Islet precursor cell (in vitro differentiated cells): Measurements from ENCODE around the gene GET4.
"Not testable (repeated sequence)": the region's sequence is repeated elsewhere in the genome, so short reads cannot be mapped to it uniquely, and the experiment has no call there.

Experiments
- DNase-seq: peaks from one replicate; pipeline ENCODE4 v3.0.0-alpha.2; 2018

The GET4 gene

DNA sequence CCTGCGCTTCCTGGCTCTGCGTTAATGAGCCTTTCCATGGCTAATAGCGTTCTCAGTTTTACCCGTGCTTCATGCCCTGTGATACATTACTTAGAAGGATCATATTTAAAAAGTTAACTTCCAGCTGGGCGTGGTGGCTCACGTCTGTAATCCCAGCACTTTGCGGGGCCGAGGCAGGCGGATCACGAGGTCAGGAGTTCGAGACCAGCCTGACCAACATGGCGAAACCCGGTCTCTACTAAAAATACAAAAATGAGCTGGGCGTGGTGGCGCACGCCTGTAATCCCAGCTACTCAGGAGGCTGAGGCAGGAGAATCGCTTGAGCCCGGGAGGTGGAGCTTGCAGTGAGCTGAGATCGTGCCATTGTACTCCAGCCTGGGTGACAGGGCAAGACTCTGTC is 3.7 kb upstream of the GET4 start:
- not testable (repeated sequence) for DNase-seq

DNA sequence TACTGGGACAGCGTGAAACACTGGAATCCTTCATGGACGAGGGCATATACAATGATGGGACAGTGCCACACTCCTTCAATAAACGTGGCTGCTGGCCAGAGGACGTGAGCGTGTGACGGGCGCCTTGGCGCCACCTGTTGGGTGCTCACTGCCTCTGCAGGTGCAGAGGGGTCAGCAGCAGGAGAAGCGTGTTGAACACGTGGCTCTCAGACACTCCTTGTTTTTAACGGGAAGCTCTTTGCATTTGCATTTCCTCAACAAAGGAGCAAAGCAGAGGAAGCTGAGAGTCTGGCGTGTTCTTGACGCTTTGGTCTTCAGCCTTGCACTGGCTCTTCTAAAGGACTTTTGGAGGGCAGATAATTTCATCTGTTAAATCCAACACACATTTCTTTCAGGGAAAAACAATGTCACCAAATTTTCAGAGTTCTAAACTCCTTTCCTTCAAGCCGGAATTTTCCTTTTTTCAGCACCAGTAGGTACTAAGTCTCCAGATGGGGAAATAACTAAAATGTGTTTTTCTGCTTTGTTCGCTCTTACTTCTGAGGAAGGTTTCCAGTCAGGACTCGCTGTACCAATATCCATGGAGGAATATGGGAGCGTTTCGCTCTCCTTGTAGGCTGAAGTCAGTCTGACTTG is 2.9 kb upstream of the GET4 start:
- peak; percentile 89 for DNase-seq

DNA sequence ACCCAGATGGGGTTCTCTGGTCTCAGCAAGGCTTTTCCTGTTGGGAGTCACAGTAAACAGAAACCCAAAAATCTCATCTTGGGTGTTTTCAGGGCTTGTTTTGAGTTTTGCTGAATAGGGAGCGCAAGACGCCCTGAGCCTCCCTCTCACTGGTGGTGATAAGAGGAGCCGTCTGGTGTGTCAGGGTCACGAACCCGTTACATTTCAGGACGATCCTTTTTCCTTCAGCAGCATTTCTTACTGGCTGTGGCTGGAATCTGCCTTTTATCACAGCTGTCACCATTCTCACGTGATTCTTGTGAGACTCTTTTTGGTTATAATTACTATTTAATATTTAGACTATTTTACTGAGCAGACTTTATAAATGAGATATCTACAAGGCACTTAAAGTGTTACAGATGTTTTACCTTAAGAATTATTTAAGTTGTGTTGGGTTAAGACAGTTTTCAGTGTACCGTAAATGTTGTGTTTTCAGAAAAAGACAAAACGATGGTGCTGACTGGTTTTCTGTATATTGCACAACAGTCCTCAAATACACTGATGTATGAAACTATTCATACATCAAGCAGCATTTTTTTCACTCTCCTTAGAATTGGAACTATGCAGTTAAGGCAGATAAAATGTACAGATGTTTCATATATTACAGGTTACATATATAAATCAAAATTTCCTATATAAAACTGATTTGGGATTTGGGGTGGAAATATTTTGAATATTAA is 2.2 kb upstream of the GET4 start:
- no peak for DNase-seq

DNA sequence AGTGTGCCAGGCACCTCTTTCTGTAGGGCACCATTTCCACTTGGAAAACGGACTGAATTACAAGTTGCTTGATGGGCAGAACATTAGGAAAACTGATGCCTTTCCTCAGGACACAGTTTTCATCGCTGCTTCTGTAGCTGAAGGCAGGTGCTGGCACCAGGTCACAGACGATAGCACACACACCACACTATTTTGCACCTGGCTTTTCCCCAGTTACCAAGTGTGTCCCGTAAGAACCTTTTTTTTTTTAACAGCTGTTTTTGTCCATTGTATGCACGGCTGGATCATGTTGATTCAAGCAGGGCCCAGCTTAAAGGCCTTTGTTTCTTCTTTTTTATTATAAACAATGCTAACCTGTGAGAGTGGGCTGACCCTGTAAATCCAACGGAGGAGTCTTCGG is 1.3 kb upstream of the GET4 start:
- DNase-seq = no peak

DNA sequence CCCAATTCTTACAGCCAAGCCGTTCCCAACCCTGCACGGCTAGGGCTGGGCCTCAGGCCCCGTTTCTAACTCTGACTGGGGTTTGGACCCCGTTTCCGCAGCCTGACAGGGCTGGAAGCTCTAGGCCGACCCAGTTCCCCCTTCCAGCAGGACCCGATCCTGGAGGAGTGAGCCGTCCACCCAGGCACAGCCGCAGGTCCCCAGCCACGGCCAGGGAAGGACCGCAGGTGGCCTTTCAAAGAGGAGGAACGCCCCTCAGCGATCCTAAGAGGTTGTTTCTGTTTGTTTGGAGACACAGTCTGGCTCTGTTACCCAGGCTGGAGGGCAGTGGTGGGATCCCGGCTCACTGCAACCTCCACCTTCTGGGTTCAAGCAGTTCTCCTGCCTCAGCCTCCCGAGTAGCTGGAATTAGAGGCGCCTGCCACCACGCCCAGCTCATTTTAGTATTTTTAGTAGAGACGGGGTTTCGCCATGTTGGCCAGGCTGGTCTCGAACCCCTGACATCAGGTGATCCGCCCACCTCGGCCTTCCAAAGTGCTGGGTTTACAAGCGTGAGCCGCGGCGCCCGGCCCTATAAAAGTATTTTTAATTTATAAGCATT is 778 bp upstream of the GET4 start:
- no peak for DNase-seq

DNA sequence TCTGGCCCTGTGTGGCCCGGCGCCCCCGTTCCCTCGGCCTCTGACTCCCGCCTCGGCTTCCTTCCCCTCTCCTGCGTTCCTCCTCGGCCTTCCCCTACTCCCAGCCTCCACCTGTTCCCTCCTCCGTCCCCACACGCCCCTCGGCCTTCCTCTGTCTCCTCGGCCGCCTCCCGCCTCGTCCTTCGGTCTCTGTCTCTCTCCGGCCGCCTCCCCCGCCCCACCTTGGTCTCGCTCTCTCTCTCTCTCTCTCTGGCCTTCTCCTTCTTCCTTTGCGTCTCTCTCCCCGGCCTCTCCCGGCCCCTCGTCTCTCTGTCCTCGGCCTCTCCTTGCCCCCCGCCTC is 588 bp downstream of the GET4 start:
- DNase-seq = no peak

DNA sequence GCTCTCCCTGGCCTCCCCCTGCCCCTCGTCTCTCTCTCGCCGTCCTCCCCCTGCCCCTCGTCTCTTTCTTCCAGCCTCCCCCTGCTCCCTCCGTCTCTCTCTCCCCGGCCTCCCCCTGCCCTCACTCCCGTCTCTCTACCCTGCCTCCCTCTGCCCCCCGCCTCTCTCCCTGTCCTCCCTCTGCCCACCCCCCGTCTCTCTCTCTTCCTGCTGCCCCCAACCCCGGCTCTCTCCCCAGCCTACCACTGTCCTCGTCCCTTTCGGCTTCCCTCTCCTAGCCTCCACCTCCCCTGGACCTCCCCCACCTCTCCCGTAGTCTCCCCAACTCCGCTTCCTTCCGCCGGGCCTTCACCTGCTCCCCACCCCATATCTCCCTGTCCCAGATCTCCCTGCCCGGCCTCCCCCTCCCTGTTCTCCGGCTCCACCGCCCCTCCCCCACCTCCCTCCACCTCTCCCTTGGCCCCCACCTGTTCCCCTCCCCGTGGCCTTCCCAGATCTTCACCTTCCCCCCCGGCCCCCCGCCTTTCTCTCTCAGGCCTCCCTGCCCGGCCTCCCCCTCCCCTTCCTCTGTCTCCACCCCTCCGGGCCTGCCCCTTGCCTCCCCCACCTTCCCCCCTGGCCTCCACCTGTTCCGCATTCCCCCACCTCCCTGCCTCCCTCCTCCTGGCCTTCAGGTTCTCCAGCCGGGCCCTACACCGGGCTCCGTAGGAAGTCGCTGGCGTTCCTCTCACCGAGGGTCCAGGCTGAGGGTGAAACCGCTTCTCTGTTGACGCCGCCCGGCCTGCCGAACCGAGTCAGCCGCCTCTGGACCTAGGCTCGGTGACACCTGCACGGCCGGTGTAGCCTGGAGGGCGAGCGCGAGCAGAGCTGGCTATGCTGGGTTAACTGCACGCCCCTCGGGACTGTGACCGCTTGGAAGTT is 1.2 kb downstream of the GET4 start:
- DNase-seq = peak; percentile 77

DNA sequence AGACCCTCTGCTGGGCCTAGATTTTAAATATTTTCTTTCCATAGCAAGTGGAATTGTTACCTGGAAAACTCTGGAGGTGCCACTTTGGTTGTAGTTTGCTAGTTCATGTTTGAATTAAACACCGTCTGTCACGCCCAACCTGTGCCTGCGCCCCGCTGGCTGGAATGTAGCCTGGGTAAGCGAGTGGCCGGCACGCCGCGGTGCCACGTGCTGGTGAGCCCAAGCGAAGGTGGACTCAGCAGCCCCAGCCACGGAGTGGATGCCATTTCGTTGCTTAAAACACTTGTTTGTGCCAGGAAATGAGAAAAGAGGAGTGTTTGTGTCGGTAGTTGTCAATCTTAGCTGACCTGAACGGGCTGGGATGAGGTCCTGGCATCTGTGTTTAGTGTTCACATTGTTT is 2.7 kb downstream of the GET4 start:
- DNase-seq = no peak

DNA sequence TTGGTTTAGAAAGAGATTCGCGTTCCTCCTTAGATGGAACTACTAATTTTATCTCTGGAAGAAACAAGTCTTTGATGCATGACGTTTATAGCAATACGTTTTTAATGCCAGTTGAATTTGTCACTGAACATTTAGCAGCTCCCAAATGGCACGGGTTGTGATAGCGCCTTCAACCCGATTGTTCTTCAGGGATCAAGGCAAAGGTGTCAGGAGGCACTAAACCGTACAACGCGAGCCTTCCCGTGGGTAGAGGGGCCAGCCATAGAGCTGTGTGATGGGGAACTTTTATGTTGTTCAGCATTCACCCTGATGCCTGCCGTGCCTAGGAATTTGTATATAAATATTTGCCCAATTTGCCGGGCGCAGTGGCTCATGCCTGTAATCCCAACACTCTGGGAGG is 3.4 kb downstream of the GET4 start:
- DNase-seq = no peak

DNA sequence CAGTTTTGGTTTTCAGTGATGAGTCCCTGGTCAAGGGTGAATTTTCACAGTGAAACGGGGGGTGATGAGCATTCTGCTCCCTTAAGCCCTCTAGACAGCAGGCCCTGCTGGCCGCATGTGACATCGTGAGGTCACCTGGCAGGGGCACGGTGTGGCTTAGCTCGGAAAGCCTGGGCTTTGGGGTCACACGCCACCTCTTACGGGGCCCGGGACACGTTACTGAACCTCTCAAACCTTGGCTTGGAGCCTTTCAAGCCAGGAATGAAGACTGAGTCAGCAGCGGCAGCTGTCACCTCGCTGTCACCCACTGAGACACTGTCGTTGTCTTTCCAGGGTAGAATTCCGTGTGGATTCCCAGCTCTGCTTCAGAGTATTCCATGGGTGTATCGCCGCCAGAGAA is 4.1 kb downstream of the GET4 start:
- DNase-seq = no peak

DNA sequence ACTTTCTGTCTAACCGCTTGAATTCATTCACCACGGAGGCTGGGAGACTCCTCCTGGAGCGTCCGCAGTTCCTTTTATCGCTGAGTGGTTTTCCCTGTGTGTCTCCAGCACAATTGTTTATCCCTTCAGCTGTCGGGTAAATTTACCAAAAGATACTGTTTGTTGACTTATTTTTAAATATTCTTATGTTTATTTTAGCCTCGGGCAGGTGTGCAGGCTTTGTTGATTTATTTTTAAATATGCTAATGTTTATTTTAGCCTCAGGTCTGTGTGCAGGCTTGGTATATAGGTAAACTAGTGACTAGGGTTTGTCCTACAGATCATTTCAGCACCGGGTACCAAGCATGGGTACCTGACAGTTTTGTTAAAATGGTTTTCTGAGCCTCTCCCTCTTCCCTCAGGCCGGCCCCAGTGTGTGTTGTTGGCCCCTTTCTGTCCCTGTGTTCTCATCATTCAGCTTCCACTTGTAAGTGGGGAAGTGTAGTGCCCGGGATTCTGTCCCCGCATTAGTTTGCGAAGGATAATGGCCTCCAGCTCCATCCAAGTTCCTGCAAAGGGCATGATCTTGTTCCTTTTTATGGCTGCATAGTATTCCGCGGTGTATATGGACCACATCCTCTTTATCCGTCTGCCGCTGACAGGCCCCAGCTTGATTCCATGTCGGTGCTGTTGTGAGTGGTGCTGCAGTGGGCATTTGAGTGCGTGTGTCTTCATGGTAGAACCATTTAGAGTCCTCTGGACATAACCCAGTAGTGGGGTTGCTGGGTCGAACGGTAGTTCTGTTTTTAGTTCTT is 5.3 kb downstream of the GET4 start:
- DNase-seq = no peak

DNA sequence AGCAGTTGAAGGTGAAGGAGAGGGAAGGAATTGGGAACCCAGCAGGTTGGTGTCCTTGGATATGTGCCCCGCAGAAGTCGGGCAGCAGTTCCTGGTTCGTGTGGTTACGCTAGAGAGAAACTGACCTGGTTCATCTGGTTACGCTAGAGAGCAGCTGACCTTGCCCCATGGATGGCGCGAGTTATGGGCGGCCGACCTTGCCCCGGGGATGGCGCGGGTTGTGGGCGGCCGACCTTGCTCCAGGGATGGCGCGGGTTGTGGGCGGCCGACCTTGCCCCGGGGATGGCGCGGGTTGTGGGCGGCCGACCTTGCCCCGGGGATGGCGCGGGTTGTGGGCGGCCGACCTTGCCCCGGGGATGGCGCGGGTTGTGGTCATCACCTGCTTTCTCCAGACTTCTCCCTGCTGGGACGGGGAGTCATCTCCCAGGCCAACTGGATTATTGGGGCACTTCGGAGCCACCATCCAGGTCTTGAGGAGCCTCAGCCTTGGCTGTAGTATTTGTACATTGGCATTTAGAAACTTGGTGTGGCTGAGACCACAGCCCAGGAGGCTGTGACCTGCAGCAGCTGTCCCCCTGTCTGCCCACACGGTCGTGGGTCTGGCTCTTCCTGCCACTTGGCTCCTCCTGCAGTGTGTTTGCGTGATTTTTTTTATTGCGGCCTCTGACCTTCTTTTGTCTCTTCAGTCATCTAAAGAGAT is 6.1 kb downstream of the GET4 start:
- no peak for DNase-seq

DNA sequence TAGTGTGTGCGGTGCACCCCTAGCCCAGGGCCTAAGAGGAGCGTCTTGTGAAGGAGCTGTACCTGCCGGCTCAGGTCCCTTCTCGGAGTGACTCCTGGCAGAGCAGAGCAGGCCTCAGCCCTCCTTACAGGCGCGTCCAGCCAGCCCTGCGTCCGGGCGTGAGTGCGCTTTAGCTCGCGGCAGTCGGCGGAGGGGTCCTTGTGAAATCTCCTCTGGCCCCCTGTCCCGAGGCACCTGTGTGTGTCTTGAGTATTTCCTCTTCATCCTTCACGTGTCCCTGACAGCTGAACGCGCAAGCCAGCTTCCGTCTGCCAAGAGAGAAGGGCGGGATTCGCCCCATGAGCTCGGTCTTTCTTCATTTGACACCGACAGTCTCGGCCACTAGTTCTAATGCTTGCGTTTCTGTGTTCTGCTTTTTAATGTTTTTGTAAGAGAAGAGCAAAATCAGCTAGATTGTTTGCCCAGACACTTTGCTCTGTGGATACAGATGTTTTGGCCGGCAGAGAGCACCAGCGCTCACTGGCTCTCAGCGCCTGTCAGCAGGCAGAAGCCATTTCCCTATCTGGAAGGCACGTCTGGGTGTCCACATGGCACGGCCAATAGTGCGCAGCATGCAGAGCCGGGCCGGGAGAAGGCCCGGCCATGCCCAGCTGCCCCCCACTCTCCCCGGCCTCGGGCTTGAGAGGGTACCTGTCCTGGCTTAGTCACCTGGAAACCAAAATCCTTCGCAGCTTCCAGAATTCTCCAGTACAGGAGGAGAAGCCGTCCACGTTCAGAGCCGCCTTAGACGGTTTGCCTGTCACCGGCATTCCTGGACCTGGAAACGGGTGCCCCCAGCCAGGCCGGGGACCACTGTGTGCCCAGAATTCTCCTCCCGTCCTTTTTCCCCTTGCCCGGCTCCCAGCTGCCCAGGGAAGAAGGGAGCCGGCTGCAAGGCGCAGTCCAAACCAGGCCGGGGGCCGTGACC is 7.0 kb downstream of the GET4 start:
- no peak for DNase-seq

DNA sequence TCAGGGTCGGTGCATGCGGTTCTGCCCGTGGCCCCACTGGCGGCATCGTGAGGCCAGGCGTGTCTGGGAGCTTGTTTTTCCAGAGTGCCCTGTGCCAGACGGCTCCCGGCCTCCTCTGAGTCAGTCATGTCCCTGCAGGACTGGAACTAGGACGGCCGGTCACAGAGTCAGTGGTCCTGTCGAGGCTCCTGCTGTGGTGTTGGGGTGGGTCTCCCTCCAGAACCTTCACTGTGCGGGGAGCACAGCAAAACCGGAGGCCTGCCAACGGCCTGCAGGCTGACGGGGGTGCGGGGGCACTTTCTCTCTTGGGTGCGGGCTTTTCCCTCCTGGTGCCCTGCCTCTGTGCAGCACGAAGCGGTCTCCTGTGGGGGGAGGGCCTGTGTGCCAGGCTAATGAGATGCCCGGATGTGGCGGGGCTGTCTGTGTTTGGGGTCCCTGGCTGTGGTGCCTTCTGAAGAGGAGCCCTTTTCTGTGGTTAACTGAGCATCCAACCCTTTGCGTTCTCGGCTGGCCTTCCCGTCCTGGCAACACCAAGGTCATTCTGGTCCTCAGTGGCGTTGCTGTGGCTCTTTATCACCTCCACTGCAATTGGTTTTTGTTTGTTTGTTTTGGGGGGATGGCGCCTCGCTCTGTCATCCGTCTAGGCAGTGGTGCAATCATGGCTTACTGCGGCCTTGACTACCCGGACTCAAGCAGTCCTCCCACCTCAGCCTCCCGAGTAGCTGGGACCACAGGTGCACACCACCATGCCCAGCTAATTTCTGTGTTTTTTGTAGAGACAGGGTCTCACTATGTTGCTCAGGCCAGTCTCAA is 8.0 kb downstream of the GET4 start:
- DNase-seq = no peak

DNA sequence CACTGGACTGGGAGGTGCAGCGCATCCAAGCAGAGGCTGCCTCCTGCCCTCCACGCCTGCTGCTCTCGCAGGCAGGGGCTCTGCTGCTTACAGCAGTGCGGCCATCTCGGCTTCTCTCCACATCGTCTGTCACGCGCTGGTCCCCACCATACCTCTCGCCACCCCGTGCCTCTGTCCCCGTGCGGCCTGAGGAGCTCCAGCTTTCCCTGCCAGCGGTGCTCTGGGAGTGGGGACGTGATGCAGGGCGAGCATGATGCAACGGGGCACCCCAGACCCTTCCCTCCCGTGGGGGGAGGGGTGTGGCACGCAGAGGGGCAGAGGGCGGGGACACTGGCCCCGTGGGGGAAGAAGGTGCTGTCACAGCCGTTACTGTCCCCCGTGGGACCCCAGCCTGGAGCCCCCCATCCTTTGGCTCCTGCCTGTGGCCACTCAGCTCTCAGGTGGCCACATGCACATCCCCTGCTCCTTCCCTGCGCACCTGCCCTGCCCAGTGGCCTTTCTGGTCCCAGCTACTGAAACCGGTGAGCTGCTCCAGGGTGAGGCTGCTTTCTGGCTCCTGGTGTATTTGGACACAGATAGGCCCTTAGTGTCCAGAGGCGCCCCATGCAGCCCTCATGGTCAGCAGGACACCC is 9.0 kb downstream of the GET4 start:
- no peak for DNase-seq

DNA sequence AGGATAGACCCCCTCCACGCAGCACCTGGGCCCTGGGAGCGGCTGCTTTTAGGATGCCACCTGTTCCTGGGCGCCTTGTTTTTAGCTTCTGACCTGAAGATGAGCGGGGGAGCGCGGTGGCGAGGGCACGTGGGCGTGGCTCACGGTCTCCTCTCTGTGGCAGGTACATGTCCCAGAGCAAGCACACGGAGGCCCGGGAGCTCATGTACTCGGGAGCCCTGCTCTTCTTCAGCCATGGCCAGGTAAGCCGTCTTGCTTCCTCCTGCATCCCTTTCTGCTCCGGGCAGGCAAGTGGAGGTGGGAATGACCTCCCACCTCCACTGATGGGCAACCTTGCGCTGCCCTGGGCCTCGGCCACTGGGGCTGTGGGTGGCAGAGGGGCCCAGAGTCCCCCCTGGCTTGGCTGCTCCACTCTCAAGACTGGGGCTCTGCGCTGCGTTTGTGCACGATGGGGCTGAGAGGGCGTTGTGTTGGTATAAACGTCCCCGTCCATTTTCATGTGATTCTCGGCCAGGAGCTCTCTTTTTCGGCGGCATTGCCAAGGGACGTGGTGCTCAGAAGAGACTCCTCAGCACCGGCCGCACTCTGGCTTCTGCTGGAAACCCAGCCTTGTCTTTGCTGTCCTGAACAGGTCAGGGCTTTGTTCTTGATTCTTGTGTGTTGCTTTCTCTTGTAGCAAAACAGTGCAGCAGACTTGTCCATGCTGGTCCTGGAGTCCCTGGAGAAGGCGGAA is 9.7 kb downstream of the GET4 start:
- no peak for DNase-seq

DNA sequence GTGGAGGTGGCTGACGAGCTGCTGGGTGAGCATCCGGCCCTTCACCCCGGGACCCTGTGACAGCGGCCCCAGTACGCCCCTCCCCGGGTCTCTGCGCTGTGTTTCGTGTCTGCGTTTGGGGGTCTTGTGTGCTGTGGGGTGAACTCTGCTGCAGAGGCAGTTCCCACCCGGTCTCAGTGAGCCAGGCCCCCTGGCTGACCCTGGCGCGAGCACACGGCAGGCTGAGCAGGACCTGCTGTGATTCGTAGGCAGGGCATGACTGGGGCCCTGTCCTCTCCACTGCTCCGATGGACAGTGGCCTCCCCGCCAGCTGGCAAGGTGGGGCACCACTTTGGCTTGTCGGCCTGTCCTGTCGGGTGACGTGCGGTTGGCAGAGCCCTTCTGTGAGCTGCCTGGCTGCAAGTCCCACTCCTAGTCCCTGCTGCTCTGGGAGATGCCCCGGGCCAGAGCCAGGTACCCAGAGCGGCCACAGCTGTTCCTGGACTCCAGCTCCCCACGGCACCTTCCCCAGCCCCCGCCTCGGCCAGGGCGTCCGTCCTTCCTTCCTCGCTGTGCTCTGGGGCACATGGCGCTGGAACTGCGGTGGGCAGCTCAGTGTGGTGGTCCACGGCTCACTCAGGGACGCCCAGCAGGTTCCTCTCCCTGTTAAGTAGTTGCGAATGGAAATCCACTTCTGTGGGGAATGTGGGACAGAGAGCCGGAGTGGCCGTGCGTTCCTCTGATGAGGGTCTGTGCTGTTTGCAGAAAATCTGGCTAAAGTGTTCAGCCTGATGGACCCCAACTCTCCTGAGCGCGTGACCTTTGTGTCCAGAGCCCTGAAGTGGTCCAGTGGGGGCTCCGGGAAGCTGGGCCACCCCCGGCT is 10.5 kb downstream of the GET4 start:
- no peak for DNase-seq

DNA sequence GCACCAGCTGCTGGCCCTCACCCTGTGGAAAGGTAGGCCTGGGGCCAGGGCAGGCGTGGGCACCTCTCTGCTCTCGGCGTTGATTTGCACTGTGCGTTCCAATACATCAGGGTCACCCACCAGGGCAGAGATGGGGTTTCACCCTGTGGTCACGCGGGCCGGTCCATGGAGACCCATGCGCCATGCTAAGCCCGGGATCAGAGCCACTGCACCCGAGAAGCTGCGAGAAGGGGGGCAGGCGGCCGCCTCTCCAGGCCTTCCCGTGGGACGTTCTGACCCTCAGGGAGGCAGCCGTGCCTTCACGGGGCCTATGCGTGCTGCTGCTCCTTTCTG is 11.1 kb downstream of the GET4 start:
- no peak for DNase-seq
